ENCODE results near the gene ALAD.

DNA sequence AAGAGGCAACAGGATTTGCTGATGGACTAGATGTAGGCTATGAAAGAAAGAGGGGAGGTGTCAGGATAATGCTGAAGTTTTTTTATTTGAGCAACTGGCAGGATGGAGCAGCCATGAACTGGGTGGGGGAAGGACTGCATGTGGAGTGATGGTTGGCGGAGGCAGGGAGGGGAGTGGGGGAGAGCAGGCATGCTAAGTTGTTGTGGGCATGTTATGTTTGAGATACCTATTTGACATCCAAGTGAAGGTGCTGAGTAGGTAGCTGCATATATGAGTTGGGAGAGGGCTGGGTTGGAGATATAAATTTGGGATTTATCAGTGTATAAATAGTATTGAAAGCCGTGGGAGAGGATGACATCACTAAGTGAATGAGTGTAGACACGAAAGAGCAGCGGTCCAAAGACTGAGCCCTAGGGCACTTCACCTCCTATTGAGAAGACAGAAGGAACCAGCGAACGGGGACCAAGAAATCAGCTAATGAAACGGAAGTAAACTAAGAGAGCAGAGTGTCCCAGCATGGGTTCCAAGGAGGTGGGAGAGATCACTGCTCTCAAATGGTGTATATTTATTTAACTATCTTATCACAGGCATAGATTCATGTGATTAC is 44.3 kb downstream of the ALAD start:
- TF ChIP-seq, protein P1, sequence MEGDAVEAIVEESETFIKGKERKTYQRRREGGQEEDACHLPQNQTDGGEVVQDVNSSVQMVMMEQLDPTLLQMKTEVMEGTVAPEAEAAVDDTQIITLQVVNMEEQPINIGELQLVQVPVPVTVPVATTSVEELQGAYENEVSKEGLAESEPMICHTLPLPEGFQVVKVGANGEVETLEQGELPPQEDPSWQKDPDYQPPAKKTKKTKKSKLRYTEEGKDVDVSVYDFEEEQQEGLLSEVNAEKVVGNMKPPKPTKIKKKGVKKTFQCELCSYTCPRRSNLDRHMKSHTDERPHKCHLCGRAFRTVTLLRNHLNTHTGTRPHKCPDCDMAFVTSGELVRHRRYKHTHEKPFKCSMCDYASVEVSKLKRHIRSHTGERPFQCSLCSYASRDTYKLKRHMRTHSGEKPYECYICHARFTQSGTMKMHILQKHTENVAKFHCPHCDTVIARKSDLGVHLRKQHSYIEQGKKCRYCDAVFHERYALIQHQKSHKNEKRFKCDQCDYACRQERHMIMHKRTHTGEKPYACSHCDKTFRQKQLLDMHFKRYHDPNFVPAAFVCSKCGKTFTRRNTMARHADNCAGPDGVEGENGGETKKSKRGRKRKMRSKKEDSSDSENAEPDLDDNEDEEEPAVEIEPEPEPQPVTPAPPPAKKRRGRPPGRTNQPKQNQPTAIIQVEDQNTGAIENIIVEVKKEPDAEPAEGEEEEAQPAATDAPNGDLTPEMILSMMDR (IDR thresholded peaks at IDR 0.05) = no peak
- TF ChIP-seq POLR2A (IDR thresholded peaks at IDR 0.05) = no peak
